ENCODE results near the gene KCNH5. TPM values are rescaled to one million over a fixed set of nuclear protein-coding genes. Genes with fewer than 3 reads are reported as not detected.

The KCNH5 gene
- total and polyA plus RNA-seq, 9 of the 15 experiments (the other 6 are each of a cell fraction or from before 2014, with no cell fraction given), result 1.1 to 2.4 (median 1.4) TPM

DNA sequence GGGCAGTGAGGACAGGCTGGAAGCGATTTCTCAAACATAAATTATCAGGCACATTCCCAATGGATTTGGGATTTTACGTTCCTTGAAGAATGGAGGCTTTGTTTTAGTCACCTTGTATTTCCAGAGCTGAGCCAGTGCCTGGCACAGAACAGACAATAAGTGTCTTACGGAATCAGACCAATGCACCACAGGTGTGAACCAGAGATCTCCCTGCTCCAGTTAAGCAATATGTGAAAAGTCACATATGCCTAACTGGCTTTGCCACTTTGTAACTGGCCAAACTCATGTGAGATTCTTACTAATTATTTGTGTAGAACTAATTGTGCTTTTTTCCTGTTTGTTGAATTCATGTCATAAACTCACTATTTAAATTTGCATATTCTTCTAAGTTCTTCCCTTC, 130.4 kb downstream of the KCNH5 start:
- Histone ChIP-seq H3K27ac (ENCODE audit: extremely low read depth, low read depth, low read length) (no peak overlapping the region), H2AFZ (ENCODE audit: low read depth, low read length) (no peak overlapping the region), H3K79me2 (ENCODE audit: control insufficient read depth, insufficient read depth, low read length) (no peaks in the 10 kb centered on the region), H3K9me3 (replicated peaks; ENCODE audit: control insufficient read depth, insufficient read depth, low read depth, low read length) (no peaks in the 10 kb centered on the region), H3K4me1 (replicated peaks in 1 of 2; ENCODE audit: control insufficient read depth in 2 of 2, insufficient read depth in 2 of 2, low read length in 2 of 2) (no peaks in the 10 kb centered on the region), H3K36me3 (ENCODE audit: control insufficient read depth, insufficient read depth, low read length) (no peaks in the 10 kb centered on the region), H3K27me3 (ENCODE audit: control insufficient read depth in 2 of 2, insufficient read depth in 2 of 2, low read length in 2 of 2) (no peaks in the 10 kb centered on the region), H3K4me2 (ENCODE audit: insufficient read depth, low read length) (no peak overlapping the region), H4K20me1 (replicated peaks; ENCODE audit: control insufficient read depth, insufficient read depth, low read length) (no peaks in the 10 kb centered on the region), H3K4me3 (no peak overlapping the region), H3K9ac (ENCODE audit: insufficient read depth in 1 of 2, low read depth in 2 of 2, low read length in 2 of 2) (no peak overlapping the region), H3K9me1 (ENCODE audit: control insufficient read depth, insufficient read depth, low read length) (no peaks in the 10 kb centered on the region)
- 8% methylated on average over 3 of the region's 3 CpGs for WGBS (ENCODE audit: insufficient coverage, low coverage, missing lambda C conversion rate)
- in situ Hi-C loops (cut with MboI) (no loop called here), intact Hi-C loops (cut with micrococcal nuclease) (no loop called here)
- no TSS peak for BruUV-seq (replicated peaks)
- ChIA-PET POLR2A (no interaction called here), CTCF (ENCODE audit: low intra/inter-chr PET ratio) (no interaction called here)
- DNase-seq (ENCODE audit: extremely low read depth in 1 of 4, low spot score in 3 of 4) (no peak), ATAC-seq (no peak), FAIRE-seq (no peak)
- no peak for TF ChIP-seq POLR2A (conservative IDR thresholded peaks at IDR 0.05)
- TF ChIP-seq, protein P1, sequence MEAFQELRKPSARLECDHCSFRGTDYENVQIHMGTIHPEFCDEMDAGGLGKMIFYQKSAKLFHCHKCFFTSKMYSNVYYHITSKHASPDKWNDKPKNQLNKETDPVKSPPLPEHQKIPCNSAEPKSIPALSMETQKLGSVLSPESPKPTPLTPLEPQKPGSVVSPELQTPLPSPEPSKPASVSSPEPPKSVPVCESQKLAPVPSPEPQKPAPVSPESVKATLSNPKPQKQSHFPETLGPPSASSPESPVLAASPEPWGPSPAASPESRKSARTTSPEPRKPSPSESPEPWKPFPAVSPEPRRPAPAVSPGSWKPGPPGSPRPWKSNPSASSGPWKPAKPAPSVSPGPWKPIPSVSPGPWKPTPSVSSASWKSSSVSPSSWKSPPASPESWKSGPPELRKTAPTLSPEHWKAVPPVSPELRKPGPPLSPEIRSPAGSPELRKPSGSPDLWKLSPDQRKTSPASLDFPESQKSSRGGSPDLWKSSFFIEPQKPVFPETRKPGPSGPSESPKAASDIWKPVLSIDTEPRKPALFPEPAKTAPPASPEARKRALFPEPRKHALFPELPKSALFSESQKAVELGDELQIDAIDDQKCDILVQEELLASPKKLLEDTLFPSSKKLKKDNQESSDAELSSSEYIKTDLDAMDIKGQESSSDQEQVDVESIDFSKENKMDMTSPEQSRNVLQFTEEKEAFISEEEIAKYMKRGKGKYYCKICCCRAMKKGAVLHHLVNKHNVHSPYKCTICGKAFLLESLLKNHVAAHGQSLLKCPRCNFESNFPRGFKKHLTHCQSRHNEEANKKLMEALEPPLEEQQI (IDR thresholded peaks at IDR 0.05), result no peak

DNA sequence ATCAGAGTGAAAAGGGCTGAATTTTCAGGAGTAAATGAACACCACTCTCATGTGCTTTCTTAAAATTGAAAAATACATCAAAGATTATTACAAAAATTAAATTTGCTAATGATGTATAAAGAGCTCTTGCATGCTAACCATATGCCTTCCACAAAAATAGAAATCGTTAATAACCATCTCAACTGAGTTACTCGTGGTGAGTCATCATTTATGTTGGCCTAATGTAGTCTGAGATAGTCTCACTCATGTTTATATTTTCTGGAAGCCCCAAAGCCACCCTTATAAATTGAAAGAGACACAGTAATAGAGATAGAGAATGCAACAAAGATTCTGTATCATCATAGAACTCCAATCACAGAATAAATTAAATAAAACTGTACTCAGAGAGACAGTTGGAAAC, 131.2 kb downstream of the KCNH5 start:
- Histone ChIP-seq H3K79me2 (ENCODE audit: control insufficient read depth, insufficient read depth, low read length) (no peaks in the 10 kb centered on the region), H3K9ac (ENCODE audit: insufficient read depth in 1 of 2, low read depth in 2 of 2, low read length in 2 of 2) (no peak overlapping the region), H3K27ac (ENCODE audit: extremely low read depth, low read depth, low read length) (no peak overlapping the region), H2AFZ (ENCODE audit: low read depth, low read length) (no peak overlapping the region), H3K9me1 (ENCODE audit: control insufficient read depth, insufficient read depth, low read length) (no peaks in the 10 kb centered on the region), H3K4me1 (replicated peaks in 1 of 2; ENCODE audit: control insufficient read depth in 2 of 2, insufficient read depth in 2 of 2, low read length in 2 of 2) (no peaks in the 10 kb centered on the region), H3K36me3 (ENCODE audit: control insufficient read depth, insufficient read depth, low read length) (no peaks in the 10 kb centered on the region), H4K20me1 (replicated peaks; ENCODE audit: control insufficient read depth, insufficient read depth, low read length) (no peaks in the 10 kb centered on the region), H3K27me3 (ENCODE audit: control insufficient read depth in 2 of 2, insufficient read depth in 2 of 2, low read length in 2 of 2) (no peaks in the 10 kb centered on the region), H3K9me3 (replicated peaks; ENCODE audit: control insufficient read depth, insufficient read depth, low read depth, low read length) (no peaks in the 10 kb centered on the region), H3K4me2 (ENCODE audit: insufficient read depth, low read length) (no peak overlapping the region), H3K4me3 (no peak overlapping the region)
- FAIRE-seq (no peak), DNase-seq (ENCODE audit: extremely low read depth in 1 of 4, low spot score in 3 of 4) (no peak), ATAC-seq (no peak)
- intact Hi-C loops (cut with micrococcal nuclease), result no loop called here
- BruUV-seq (replicated peaks), result no TSS peak
- 0% methylated on average over 2 of the region's 2 CpGs for WGBS (ENCODE audit: insufficient coverage, low coverage, missing lambda C conversion rate)
- CTCF ChIA-PET (ENCODE audit: low intra/inter-chr PET ratio), result no interaction called here
- POLR2A ChIA-PET, result no interaction called here
- in situ Hi-C loops (cut with MboI), result no loop called here
- TF ChIP-seq SAP30 (IDR thresholded peaks at IDR 0.05; ENCODE audit: borderline replicate concordance, insufficient read depth, low read depth, low read length, poor library complexity, severe bottlenecking) (no peak), ELF4 (CRISPR knock-in tag; IDR thresholded peaks at IDR 0.05) (no peak), TSC22D4 (tag; IDR thresholded peaks at IDR 0.05) (no peak), SETDB1 (IDR thresholded peaks at IDR 0.05; ENCODE audit: low read length) (no peak)
